HG02588 (cell line): ENCODE measurements around the gene PMEL.
"Not testable (repeated sequence)": the region's sequence is repeated elsewhere in the genome, so short reads cannot be mapped to it uniquely, and the experiment has no call there.

Experiments
- ATAC-seq: cut with Tn5 transposase; IDR thresholded peaks from one replicate; pipeline ENCODE4 v1.9.1; 2021; ENCODE audit warnings: mild to moderate bottlenecking, moderate library complexity; ENCODE audit not compliant: unreplicated experiment

PMEL gene

GRCh38 chr12:55983232-55983842 lies 17.5 kb upstream of the PMEL start:
- ATAC-seq = no peak

GRCh38 chr12:55982319-55982936 lies 16.6 kb upstream of the PMEL start:
- no peak for ATAC-seq

- ATAC-seq = not testable (repeated sequence)
Measured at GRCh38 chr12:55981882-55982281, 16.0 kb upstream of the PMEL start.

GRCh38 chr12:55979069-55979468 lies 13.2 kb upstream of the PMEL start:
- no peak for ATAC-seq

- no peak for ATAC-seq
Measured at GRCh38 chr12:55978393-55978792, 12.6 kb upstream of the PMEL start.

- ATAC-seq = peak; percentile 20
Measured at GRCh38 chr12:55974308-55974730, 8.5 kb upstream of the PMEL start.

GRCh38 chr12:55973599-55974307 lies 7.9 kb upstream of the PMEL start, which contains the start of gene RAB5B:
Gene RAB5B, plus strand, starts transcription at chr12:55974078. Its CDS starts 12,883 bp downstream, at chr12:55986961.
- peak; percentile 88 for ATAC-seq

- no peak for ATAC-seq
Measured at GRCh38 chr12:55972911-55973598, 7.2 kb upstream of the PMEL start.

- no peak for ATAC-seq
Measured at GRCh38 chr12:55972456-55972855, 6.6 kb upstream of the PMEL start.

- no peak for ATAC-seq
Measured at GRCh38 chr12:55972042-55972441, 6.2 kb upstream of the PMEL start.

- ATAC-seq = no peak
Measured at GRCh38 chr12:55970775-55971174, 4.9 kb upstream of the PMEL start.

GRCh38 chr12:55969356-55969755 lies 3.5 kb upstream of the PMEL start:
- ATAC-seq = no peak

- peak; percentile 94 for ATAC-seq
Measured at GRCh38 chr12:55966408-55967281, 803 bp upstream of the PMEL start, which contains the start of gene CDK2. Gene CDK2, plus strand, starts transcription at chr12:55966830. Its CDS starts 179 bp downstream, at chr12:55967009.

- ATAC-seq = no peak
Measured at GRCh38 chr12:55965240-55965639, 602 bp downstream of the PMEL start.

GRCh38 chr12:55963760-55964159 lies 2.1 kb downstream of the PMEL start:
- no peak for ATAC-seq

- ATAC-seq = no peak
Measured at GRCh38 chr12:55957106-55957859, 8.6 kb downstream of the PMEL start.

GRCh38 chr12:55955800-55956508 lies 9.9 kb downstream of the PMEL start:
- no peak for ATAC-seq

- no peak for ATAC-seq
Measured at GRCh38 chr12:55955344-55955743, 10.5 kb downstream of the PMEL start.

GRCh38 chr12:55946553-55946952 lies 19.3 kb downstream of the PMEL start:
- no peak for ATAC-seq
